ENCODE measurements around the gene MYH10.
A peak's percentile ranks its signal among the peaks of the same experiment; 100 is the strongest.

The MYH10 gene

DNA sequence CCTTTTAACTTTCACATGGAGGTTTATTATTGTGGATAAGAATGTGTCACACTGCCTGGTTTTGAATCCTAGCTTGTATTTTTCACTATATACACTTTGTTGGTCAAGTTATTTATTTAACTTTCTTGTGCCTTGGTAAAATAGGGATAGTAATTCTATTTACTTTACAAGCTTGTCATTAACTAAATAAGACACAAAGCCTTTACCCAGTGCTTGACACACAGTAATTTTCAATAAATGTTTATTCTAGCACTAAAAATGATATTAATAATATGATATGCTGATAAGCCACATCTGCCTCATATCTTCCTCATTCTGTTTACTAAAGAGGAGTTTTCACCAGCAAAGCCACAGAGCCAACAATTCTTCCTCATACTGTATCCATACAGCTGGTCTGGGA lies 27.8 kb downstream of the MYH10 start:
- no peak for ATAC-seq

DNA sequence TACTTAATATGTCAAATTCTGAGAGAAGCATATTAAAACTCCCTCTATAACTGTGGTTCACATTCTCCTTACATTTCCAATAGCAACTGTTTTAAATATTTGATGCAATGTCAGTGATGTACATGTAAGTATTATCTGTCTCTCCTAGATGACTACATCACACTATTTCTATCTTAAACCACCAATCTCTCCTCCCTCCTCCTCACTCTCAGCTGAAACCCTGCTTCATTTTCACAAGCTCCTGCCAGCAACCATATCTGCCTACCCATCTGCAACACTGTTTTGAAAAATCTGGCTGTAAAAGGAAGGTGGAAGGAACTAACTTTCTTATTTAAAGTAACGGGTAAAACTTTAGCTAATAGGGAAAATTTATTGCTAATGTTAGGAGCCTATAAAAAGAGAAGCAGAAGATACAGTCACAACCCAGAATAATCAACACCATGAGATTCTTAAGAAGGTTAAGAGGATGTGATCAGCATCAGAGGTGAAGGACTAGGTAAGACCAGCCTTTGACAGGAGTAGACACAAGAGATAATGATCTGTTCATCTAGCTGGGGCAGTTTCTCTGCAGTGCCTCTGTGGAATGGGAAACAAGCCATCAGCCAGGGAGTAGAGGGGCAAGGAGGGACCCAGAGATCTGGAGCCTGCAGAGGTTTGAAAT lies 31.0 kb downstream of the MYH10 start:
- ATAC-seq = no peak

DNA sequence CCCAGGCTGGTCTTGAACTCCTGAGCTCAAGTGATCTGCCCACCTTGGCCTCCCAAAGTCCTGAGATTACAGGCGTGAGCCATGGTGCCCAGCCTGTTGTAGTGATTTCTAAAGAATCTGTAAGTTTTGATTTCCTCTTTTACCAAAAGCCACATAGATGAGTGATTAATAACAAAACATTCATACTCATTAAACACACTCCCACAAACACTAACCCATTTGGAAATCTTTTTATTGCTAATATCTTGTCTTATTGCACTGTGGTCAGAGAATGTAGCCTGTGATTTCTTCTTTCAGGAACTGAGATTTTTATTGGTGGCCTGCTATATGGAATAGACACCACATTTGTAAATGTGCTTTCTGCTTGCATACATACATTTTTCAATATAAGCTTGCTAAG lies 31.6 kb downstream of the MYH10 start:
- peak in 1 of 2 donors; percentile 10 for ATAC-seq

DNA sequence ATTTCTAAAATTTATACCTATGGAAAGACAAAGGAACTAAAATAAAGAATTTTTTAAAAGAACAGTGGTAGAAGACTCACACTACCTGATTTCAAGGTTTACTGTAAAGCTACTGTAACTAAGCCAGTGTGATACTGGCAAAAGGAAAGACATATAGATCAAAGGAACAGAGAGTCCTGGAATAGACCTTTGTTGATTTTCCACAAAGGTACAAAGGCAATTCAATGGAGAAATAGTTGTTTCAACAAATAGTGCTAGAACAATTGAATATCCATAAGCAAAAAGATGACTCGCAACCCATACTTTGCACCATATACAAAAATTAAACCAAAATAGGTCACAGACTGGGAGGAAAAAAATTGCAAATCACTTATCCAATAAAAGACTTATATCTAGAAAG lies 36.7 kb downstream of the MYH10 start:
- ATAC-seq = no peak

DNA sequence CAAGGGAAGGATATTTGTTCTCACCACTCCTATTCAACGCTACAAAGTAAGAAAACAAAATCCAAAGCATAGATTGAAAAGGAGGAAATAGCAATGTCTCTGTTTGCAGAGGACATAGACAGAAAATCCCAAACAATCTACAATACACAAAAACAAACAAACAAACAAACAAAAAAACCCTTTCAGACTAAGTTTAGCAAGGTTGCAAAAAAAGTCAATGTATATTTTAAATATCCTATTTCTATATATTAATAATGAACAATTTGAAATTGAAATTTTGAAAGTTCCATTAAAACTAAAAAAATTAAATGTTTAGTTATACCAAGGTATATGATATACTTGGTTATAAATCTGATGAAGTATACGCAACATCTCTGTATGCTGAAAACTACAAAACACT lies 37.2 kb downstream of the MYH10 start:
- ATAC-seq = no peak

DNA sequence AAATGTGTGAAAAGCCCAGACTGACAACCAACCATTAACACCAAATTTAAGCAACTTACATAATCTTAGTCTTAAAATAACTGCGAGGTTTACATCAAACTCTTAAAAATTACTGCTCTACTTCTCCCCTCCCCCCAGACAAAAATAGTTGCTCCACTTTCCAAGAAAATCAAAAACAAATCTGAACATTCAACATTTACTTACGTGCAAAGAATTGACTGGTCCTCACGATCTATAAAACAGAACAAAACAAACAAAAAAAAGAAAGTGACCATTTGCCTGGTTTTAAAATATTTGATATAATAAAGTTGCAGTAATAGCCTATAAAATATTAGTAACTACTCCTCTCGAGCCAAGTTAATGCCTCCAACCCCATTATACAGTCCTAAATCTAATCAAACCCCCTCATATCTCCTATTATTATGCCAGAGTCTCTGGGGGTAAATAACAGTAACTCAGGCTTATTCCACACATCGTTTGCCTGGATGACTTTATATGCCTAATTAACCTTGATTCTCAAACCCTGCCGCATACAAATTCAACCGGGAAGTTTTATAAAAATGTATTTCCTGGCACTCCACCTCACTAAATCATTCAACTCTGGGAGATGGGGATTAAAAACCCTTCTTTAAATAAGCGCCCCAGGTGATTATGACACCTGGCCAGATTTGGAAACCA lies 41.5 kb downstream of the MYH10 start:
- ATAC-seq = no peak

DNA sequence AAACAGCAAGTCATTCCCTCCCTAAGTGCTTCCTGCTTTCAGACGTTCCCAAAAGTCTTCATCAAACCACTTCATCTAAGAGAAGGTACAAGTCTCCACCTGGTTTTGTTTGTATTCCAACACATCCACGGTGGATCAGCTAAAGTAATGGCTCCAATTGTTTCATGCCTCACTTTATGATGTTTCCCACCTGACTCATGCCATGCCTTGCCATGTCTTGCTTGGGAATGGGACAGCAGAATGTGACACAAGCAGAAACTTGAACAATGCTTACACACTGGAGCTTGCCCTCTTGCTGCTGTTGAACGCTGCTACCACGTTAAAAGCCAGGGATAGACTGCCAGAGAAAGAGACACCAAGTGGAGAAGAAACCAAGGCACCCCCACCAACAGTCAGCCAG lies 43.8 kb downstream of the MYH10 start:
- ATAC-seq = no peak

DNA sequence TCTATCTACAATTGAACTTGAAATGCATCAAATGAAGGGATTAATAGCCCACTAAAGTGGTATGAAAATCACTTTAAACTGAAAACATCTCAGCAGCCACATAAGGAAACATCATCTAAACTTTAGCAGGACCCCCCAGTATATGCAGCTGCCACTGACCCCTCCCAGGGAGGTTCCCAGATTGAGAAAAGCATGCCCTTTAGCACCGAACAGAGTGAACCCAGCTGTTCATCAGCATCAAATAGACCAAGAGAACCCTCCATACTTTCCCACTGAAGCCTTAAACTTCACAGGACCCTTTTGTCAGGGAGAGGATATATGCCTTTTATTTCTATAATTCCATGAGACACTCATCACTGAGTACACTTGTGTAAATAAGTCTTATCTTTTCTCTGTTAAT lies 44.6 kb downstream of the MYH10 start:
- no peak for ATAC-seq

DNA sequence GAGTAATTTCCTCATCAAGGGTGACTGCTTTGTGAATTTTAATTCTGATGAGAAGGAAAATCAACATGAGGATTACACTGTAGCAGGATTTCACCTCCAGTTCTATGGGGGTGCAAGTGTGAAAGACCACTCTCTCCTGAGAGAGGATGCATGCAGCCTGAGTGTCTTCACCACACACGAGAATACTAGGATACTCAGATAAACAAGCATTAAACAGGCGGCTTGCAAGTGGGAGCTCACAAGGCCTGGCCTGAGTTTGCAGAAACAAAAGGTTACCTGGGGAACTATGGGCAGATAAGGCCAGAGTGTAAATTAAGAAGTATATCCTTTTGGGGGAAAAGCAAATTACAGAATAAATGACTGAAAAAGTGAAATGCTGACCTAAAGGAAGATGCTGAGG lies 46.6 kb downstream of the MYH10 start:
- no peak for ATAC-seq

DNA sequence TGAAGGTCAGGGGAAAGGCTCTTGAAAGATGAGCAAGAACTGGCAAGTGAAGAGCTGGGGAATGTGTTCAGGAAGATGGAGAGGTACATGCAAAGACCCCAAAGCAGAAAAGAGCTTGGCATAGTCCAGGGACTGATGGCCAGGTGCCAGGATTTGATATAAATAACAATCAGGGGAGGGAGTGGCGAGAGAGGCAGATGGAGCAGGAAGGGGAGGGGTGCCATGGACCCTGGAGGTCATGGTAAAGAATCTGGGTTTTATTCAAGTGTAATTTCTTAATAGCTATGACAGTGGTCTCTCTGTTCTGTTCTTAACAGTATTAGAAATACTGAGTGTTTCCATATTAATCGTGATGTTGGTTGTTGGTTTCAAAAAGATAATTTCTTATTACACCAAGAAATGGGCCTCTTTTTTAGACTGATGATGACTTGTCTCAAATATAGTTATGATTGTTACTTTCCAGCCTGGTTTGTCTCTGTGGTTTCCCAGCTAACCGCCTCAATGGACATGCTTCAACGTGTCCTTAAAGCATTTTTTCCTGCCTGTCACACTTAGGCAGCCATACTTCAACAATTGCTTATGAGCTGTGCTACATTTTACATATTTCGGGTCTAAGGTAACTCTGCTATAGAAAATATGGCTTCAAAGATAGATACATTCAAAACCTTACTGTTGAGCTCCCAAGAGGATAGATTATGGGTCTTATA lies 49.4 kb downstream of the MYH10 start:
- ATAC-seq = no peak

DNA sequence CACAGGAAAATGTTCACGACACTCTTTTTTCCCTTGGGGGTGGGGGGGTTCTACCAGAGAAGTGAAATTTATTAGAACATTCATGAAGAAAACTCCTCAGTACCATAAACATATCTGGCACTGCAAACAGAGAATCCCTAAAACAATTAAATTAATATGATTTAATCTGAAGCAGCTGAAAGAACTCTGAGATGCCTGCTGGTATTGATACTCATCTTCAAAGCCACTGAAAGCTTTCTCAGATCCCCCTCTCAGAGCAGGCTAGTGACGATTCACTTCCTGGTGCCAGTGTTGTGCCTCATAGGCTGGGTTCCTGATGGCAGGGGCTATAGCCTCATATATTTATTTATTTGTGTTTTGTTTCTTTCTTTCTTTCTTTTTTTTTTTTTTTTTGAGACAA lies 52.7 kb downstream of the MYH10 start:
- ATAC-seq = no peak

DNA sequence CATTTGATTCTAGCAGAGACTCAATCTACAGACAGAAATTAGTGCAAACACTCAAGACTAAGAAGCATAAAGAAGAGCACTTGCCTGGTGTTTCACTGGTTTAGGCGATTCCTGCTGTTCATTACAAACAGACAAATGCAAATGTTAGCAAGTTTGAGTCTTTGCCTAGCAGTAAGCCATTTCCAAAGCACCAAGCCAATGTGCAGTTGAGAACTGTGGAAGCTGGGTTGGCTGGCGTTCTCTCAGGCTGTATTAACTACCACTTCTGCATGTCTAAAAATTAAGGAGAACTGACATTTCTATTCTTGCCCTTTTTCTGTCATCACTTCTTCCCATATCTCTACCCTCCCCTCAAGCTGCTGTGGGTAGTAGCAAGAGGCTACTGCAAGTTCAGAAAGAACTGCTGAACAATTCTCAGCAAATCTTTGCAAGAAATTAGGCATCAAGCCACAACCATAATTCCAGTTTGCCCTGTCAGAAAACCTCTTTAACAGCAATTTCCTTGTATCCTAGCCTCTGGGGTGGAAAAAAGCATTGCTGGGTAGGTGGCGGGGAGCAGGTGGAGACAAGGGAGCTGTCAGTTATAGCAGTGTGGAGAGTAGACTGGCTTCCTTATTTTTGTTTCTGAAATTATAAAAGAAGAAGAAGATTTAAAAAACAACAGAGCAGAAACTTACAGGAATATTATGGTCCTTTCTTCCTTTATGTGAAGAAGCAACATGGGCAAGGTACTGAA lies 53.8 kb downstream of the MYH10 start:
- no peak for ATAC-seq

DNA sequence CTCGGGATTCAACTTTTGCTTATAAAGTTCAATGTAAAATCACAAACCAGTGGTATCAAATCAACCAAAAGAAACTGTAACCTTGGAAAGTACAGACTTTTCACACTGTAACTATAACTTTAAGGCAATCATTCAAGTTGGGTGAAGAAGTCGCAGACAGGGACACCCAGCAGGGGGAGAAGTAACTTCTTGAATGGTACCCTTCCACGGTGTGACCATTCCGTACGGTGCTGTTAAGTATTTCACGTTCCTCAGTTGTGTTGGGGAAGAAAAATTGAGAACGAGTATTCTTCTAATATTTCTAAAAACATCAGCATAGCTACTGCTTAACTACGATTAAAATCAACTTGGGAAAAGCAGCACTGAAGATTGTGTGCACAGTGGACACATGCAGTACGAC lies 55.8 kb downstream of the MYH10 start:
- no peak for ATAC-seq

DNA sequence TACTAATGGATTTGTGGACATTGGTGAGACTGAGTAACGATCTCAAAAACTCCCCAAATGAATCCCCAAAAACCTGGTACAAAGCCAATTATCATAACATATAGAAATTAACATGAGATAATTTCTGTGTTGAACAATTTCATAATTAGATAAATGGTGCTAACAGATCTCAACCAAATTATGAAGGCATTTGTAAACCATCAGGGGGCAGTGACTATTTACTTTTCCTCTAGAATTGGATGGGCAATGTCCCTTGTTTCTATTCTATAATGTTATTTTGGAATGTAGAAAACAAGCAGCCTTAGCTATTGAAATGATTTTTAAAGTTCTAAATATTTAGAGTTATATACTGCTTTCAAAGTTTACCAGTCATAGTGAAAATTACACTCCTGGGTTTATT lies 57.8 kb downstream of the MYH10 start:
- no peak for ATAC-seq

DNA sequence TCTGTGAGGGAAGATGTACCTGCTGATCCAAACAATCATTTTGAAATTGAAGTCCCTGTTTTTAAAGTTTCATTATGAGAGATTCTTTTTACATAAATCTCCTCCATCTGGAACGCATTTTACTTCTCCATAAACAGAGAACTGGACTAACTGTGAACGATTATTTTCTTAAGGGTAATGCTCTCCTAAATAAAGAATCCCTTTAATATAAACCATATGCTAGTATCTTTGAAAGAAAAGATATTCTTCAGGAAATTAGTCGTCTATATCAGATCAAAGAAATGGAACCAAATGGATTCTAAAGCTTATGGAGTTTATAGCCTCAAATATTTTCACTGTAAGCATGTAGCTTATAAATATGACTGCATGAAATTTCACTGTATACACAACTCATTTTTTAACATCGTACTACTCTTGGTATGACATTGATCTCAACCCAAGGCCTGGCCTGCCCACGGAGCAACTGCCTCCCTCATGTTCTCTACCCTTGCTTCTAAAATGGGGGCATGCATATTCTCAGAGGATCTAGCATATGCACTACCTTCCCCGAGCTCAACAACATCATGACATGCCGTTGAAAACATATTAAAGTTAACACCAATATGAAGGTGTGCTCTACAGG lies 66.4 kb downstream of the MYH10 start:
- ATAC-seq = no peak

DNA sequence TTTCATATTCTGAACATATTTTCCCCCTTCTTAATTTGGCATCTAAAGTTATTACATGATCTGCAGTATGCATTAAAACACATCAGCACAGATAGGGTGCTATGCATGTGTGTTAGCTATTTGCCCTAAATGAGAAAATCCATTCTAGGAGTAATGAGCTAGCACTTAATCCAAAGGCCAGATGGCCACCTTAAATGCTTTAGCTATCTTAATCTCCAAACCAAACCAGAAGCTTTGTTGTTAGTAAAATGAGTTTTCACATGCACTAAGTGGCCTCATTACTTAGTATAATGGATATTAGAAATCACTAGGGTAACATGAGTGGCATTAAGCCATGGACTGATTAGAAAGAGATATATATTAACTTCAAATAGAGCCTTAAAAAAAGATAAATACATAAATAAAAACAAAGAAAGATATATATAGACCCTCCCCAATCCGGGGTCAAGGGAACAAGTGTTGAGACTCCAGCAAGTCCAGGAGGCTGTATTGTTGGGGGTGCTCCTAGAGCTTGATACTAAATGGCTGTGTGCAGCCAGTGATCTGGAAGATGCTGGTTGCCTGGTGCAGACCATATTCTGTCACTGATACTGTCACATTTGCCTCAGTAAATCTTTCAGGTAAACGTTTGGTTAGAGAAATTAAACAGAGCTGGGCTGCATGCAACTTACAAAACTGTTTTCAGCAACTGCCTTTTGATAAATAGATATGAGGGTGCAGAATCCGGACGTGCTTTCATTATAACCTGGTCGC lies 67.3 kb downstream of the MYH10 start:
- ATAC-seq = no peak

DNA sequence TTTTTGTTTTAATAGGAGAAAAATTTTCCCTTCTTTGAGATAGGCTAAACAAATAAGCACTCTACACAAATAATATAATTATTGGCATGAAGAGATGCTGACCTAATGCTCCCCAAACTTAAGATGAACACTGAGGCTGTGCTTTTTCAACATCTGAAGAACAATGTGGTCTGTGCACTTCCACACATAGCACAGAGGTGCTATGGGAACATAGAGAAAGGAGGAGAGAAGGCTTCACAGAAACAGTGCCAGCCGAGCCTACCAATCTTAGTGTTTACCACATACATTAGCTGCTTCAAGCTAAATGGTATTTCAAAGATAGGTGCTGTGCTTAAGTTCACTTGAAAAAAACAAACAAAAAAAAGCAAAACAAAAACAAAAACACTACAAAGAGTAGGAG lies 72.4 kb downstream of the MYH10 start:
- ATAC-seq = no peak

DNA sequence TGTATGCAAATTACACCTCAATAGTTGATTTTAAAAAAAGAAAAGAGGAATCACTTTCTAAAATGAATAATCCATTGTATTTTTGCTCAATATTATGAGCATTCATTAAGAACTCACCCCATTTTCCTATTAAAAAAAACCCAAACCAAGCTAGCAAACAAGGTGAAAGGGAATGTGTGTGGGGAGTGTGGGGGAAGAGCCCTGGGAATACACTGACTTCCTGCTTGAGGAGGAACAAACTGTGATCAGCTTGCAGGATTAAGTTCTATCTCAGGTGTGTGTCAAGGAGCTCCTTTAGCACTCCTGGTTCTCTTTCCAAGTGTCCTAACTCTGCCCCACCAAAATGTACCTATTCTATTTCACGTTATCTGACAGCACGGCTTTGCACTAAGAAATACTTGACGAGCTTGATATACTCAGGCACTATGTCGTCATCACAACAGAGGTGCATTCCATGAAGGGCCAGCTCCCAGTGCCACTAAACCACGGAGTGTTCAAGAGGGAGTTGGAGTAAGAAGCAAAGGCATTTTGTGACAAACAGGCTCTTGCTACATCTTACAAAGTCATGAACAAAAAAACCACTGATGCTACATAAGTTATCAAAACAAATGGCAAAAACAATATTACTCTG lies 73.2 kb downstream of the MYH10 start:
- ATAC-seq = no peak

DNA sequence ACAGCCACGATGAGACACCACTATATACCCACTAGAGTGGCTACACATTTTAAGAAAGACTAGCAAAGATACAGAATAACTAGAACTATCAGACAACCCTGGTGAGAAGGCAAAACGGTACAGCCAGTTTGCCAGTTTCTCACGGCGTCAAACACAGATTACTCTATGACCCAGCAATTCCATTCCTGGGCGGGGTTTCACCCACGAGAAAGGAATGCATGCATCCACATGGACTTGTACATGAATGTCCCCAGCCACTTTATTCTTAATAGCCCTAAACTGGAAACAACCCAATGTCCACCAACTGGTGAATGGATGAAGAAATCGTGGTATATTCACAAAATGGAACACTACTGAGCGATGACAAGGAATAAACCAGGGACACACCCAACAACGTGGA lies 74.5 kb downstream of the MYH10 start:
- no peak for ATAC-seq

DNA sequence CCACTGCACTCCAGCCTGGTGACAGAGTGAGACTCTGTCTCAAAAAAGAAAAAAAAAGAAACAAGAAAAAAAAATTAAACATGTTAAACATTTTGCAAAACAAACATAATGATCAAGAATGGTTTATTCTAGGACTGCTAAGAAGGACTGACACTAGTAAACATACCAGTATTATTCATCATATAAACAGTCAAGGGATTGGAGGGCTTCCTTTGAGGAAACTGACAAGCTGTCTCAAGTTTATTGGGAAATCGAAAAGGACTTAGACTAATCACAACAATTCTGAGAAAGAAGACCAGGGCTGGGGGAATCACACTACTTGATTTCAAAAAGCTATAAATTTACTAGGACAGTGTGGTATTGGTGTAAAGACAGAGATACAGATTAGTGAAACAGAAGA lies 75.5 kb downstream of the MYH10 start:
- ATAC-seq = no peak

DNA sequence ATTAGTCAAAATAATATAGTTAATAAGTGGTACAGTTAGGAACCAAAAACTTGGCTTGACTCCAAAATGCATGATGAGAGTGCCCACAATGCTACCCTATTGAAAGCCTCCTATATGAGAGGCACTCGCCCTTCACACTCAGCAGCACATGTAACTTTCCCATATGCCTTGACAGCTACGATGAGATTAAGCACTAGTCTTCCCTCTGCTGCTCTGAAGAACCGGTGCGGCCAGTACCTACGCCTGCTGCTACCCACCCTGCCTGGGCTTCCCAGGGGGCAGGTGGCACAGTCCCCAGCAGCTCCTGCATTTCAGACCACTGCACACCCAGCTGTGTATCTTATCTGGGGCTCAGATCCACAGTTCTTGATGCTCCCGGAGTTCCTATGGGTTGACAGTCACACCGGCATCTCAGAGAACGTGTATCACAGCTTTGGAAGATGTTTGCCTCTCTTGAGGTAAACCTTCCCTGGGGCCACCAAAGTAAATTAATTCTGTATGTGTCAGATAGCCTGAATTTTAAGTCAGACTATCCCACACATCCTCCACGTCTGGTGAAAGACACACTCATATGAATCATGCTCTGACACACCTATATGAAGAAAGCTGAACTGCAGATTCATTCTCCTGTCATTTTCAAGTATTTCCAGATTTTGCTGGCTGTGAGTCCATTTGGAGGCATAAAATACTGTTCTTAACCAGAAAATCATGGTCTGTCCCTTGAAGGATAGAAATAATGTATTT lies 77.8 kb downstream of the MYH10 start:
- no peak for ATAC-seq
